GM21786 (cell line): Measurements from ENCODE around the gene PTX4.

Experiments used
- ATAC-seq: cut with Tn5 transposase; IDR thresholded peaks from one replicate; pipeline ENCODE4 v1.9.1; 2021; ENCODE audit not compliant: unreplicated experiment

The PTX4 gene

GRCh38 chr16:1464894-1465566, 23.7 kb downstream of the PTX4 start:
- ATAC-seq = no peak

GRCh38 chr16:1464196-1464893, 24.4 kb downstream of the PTX4 start:
- no peak for ATAC-seq

GRCh38 chr16:1461146-1461545, 27.6 kb downstream of the PTX4 start:
- no peak for ATAC-seq

GRCh38 chr16:1460602-1461138, 28.1 kb downstream of the PTX4 start:
- ATAC-seq = no peak

GRCh38 chr16:1459967-1460366, 28.8 kb downstream of the PTX4 start:
- no peak for ATAC-seq

- ATAC-seq = no peak
These were observed 29.8 kb downstream of the PTX4 start for GRCh38 chr16:1458977-1459341.

GRCh38 chr16:1458336-1458976, 30.3 kb downstream of the PTX4 start:
- no peak for ATAC-seq

- ATAC-seq = no peak
These were observed 31.1 kb downstream of the PTX4 start for GRCh38 chr16:1457489-1458245.

GRCh38 chr16:1456951-1457350, 31.8 kb downstream of the PTX4 start:
- no peak for ATAC-seq

- no peak for ATAC-seq
These were observed 33.3 kb downstream of the PTX4 start for GRCh38 chr16:1455190-1456171.

- no peak for ATAC-seq
These were observed 34.2 kb downstream of the PTX4 start for GRCh38 chr16:1454561-1454960.

- ATAC-seq = no peak
These were observed 35.4 kb downstream of the PTX4 start for GRCh38 chr16:1453316-1453715.

- no peak for ATAC-seq
These were observed 36.2 kb downstream of the PTX4 start for GRCh38 chr16:1452530-1452929.

GRCh38 chr16:1451702-1452392, 36.9 kb downstream of the PTX4 start:
- ATAC-seq = no peak

- no peak for ATAC-seq
These were observed 37.9 kb downstream of the PTX4 start for GRCh38 chr16:1450841-1451240.

GRCh38 chr16:1450218-1450617, 38.5 kb downstream of the PTX4 start:
- ATAC-seq = no peak

GRCh38 chr16:1449201-1449788, 39.4 kb downstream of the PTX4 start:
- ATAC-seq = no peak

- no peak for ATAC-seq
These were observed 40.1 kb downstream of the PTX4 start for GRCh38 chr16:1448536-1449116.

GRCh38 chr16:1447965-1448364, 40.8 kb downstream of the PTX4 start:
- ATAC-seq = no peak
